ENCODE data around the gene TMEM31.

GRCh38 chrX:103730796-103731493 is 20.2 kb downstream of the TMEM31 start:
- TF ChIP-seq CTCF (IDR thresholded peaks at IDR 0.05; ENCODE audit: low read length) (no peak), EZH2 (IDR thresholded peaks at IDR 0.05; ENCODE audit: borderline replicate concordance, low read length) (no peak)

Data from OCI-LY1 (cell line).